GM12872 (cell line): ENCODE measurements around the gene TMEM30A.

Source experiments
- TF ChIP-seq, protein P1 (sequence below): IDR thresholded peaks from 3 replicates; pipeline ENCODE4 v1.5.1; 2011; ENCODE audit warnings: low read depth, mild to moderate bottlenecking, low read length, moderate library complexity; ENCODE audit not compliant: insufficient read depth

The TMEM30A gene

DNA sequence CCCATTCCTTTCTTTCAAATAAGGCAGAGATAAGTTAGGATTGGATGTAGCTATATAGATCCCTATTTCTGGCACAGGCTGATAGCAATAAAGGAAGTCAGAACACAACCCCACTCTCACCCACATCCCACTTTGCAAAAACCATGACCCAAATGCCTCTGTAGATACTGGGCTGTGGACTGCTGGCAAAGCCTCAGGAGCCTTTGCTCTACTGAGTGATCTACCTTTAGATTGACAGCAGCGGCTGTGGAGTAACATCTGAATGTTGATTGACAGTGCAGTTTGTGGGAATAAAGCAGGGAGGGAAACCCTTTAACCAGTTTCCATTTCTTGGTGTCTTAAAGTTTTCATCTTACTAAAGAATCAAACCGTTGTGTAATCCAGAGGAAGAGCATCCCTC lies 6.7 kb upstream of the TMEM30A start:
- TF ChIP-seq, protein P1, sequence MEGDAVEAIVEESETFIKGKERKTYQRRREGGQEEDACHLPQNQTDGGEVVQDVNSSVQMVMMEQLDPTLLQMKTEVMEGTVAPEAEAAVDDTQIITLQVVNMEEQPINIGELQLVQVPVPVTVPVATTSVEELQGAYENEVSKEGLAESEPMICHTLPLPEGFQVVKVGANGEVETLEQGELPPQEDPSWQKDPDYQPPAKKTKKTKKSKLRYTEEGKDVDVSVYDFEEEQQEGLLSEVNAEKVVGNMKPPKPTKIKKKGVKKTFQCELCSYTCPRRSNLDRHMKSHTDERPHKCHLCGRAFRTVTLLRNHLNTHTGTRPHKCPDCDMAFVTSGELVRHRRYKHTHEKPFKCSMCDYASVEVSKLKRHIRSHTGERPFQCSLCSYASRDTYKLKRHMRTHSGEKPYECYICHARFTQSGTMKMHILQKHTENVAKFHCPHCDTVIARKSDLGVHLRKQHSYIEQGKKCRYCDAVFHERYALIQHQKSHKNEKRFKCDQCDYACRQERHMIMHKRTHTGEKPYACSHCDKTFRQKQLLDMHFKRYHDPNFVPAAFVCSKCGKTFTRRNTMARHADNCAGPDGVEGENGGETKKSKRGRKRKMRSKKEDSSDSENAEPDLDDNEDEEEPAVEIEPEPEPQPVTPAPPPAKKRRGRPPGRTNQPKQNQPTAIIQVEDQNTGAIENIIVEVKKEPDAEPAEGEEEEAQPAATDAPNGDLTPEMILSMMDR = no peak

DNA sequence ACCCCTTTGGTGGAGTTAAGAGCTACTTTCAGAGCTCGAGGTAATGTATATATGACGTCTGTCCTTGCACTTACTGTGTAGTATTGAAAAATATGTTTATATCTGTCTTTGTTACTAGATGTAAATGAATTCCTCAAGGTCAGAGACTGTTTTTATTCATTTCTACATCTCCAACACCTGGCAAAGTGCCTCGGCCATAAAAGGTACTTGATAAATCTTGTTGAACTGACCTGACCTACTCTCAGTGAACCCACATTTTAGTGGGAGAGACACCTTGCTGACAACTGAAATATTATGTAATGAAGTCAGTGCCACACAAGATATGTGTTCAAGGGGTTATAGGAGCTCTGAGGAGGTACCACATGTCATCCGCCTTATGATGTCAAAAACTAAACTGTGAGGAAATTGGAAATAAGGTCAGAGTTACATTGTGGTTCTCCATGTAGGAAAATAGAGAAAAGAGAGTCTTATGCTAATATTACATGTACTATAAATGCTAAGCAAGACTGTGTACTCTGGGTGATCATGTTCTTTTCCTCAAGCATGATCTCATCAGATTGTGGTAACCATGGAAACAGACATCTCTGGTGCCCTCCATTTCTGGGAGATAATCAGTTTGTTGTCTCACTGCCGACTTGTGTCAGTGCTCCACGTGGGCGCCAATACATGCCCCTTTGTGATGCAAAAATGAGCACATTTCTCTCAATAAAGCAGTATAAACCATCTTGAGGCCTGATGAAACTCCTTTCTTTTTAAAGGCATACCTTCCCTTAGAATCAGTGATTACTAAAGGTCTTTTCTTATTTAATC lies 5.7 kb upstream of the TMEM30A start:
- TF ChIP-seq, protein P1 = no peak

GRCh38 chr6:75288023-75288422 lies 3.4 kb upstream of the TMEM30A start:
- TF ChIP-seq, protein P1 = no peak

DNA sequence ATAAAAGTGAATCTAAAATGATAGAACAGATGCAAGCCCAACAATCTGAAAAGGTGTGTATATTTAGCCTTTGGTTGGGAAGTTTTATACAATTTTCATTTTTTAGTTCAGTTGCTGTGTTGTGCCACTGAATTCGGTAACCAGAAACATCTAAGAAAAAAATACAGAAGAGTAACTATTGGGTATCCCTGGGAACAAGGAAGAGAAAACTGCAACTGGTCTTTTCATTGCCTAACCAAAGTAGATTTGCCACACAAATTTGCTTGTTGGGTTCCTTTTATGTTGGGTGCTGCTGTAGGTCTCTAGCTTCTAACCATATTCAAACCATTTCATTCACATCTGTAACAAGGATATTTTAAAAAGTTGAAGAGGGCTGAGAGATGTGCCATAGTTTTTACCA lies 2.8 kb upstream of the TMEM30A start:
- TF ChIP-seq, protein P1 = no peak

DNA sequence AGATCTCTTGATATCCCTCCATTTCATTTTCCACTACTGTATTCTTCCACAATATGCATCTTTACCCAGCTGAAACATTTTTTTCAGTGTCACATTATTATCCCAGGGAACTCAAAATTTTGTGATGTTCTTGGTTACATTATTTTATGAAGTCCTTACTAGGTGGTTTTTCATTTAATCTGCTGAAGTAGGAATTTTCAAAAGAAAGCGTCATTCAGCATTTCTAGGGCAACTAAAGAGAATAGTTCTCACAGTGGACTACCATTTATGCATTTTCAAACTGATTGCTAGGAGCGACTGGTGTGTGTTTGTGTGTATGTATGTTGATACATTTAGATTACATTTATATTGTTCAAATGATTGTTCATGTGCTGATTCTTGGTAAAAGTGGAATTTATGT lies 2.4 kb upstream of the TMEM30A start:
- TF ChIP-seq, protein P1 = no peak

- TF ChIP-seq, protein P1 = no peak
These were observed 669 bp upstream of the TMEM30A start for GRCh38 chr6:75285283-75285639.

GRCh38 chr6:75283907-75284631 lies 523 bp downstream of the TMEM30A start:
- TF ChIP-seq, protein P1 = no peak
